Stimulated activated CD4-positive, alpha-beta T cell treated with anti-CD3 and anti-CD28 coated beads, Interleukin-1b, Interleukin-23, amount 100 ng/mL, for 24 hours (primary cell): ENCODE results near the gene NUP210L.

Source experiments
- DNase-seq, 4 experiments: peaks; one replicate each; pipeline ENCODE4 v3.0.0-alpha.2; 2020; ENCODE audit warnings: low read depth in 4 of 4, low spot score in 1 of 4

Gene NUP210L

DNA sequence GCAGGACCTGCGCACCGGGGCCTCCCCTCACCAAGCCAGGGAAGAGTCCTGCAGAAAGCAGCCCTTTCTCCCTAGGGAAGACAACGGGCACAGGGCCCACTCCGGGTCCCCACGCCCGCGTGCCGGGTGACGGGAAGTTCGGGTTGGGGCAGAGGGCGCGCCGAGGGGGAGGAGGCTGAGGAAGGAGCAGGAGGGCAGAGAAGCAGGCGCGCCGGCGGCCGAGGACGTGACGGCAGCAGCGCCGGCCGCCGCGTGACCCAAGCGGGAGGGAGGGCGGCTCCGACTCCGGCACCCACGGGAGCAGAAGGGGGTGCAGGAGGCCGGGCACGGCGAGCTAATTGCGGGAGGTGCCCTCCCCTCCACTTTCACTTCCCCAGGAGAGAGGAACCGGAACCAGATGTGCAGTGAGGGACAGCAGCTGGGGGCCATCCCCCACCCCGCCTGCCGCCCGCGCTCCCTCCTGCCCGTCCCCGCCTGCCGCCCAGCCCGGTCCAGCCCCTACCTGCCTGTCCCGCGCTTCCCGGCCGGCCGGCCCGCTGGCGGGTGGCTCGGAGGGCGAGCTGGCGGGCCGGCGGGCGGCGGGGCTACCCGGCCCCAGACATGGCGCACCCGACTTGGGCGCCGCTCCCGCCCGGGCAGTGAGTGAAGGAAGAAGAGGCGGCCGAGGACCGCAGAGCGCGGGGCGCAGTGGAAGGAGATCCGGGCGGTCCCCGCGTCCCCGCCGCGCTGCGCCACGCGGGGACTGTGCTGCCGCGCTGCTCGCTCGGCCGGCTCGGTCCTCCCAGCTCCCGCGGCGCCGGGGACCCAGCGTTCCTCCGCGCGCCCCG, 208.9 kb downstream of the NUP210L start:
- peak in 3 of 4 experiments; percentile 36 to 66 (median 53) for DNase-seq

DNA sequence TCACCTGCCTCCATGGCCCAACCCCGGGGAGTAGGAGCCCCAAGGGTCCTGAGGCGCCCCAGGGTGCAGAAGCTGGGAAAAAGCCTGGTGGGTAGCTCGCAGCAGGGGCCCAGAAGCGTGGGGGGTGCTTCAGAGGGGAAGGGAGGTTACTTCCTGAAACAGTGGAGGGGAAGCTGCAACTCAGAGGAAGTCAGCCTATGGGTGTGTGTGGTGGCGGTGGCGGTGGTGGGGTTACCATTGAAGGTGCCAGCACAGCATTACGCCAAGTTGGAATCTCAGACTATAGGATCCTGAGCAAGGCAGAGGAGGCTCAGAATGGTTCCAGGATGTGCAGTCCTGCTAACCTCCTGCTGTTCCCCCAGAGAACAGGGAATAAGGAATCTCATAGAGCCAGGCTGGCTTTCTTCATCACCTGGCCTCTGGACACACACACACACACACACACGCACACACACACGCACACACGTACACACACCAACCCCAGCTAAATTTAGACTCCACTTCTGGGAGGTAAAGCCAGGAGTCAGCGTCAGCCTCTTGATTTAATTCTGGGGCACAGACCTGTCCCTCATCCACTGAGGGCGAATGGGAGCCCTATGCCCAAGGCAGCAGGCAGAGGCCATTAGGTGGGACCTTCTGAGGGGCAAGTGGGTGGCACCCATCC, 209.6 kb downstream of the NUP210L start:
- DNase-seq, result peak in 3 of 4 experiments; percentile 33 to 68 (median 51)

DNA sequence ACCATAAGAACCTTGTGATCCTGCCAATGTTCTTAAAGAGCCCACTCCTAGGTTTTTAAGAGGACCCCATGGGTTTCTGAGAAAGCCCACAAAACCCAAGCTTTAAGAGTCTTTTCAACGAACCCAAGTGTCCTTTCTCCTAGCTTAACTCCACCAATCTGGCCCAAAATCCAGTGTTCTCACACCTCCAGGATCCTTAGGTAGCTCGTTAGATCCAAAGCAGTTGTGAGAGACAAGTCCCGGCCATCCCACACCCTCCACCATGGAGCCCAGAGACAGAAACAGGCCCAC, 210.1 kb downstream of the NUP210L start:
- DNase-seq, result no peak

DNA sequence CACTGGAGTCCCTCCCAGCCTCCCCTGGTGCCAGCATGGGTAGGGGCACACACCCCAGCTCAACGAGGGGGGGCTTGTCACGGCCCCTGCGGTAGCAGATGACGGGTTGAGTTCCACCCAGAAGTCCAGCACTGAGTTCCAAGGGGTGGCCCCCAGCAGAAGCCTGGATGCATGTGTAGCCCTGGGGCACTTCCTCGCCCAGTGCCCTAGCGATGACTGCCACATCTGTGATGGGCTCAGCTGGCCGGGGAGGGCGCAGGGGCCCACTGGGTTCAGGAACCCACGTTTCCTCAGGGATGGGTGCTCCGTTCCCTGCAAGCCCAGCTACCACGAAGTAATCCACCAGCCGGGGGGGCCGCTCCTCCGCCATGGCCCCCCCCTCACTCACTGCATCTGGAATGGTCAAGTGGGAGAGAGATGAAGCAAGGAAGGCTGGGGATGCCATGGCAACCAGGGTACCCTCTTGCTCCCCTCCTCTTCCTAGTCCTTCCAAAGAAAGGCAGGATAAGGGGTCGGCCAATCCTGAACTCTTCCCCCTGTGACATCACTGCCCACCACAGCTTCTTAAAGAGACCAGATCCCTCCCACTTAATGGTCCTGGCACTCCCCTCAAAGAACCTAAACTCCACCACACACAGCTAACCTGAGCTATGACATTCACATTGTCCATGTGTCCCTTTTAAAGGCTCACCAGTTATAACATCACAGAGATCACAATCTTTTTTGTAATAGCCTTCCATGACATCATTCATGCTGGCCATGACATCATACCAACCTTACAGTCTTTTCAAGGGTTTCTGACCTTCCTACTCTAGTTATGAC, 210.7 kb downstream of the NUP210L start:
- no peak for DNase-seq

DNA sequence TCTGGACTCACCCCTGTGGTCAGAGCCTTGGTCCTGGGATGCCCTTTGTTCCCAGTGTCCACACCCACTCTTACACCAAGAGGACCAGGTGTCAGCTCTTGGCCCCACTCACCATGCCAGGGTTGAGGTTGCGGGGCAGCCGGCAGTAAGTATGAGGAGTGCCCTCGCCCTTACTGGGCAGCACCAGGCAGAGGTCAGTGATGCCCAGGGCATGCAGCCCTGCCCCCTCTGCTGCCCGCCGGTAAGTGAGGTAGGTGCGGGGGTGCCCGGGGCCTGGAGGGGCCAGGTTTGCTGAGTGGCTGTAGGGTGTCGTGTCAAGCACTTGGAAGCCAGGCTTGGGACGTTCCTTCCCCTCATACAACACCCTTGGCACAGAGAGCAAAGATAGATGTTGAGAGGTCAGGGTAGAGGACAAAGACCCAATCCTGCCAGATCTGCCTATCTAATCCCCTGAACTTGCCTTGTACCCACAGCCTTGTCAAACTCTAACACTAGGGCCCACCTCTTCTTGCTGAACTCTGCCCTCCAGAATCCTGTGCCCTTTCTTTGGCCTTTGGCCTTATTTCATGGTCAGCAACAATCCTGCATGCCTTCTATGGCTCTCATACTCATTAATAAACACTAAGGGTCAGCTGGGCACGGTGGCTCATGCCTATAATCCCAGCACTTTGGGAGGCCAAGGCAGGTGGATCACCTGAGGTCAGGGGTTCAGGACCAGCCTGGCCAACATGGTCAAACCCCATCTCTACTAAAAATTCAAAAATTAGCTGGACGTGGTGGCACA, 211.9 kb downstream of the NUP210L start:
- no peak for DNase-seq
